Astrocyte of the spinal cord (primary cell): ENCODE data around the gene INPP5D.
"Not testable (repeated sequence)": the region's sequence is repeated elsewhere in the genome, so short reads cannot be mapped to it uniquely, and the experiment has no call there.

Experiments used
- DNase-seq: peaks from one replicate; pipeline ENCODE4 v3.0.0; 2011; ENCODE audit warnings: low read depth, low spot score
- H3K4me3 ChIP-seq: 2 replicates; pipeline ENCODE4 v1.5.1; 2011; ENCODE audit warnings: low read depth, mild to moderate bottlenecking, low read length, moderate library complexity
- CTCF ChIP-seq: IDR thresholded peaks from 2 replicates; pipeline ENCODE4 v1.5.1; 2012; ENCODE audit warnings: low read depth, mild to moderate bottlenecking, low read length, inconsistent platforms
- in situ Hi-C: cut with HindIII; loops from 2 replicates; pipeline ENCODE4 v1.10.0; 2017; ENCODE audit warnings: low sequenced_read_pairs

Gene INPP5D

GRCh38 chr2:233064530-233065199, 4.5 kb downstream of the INPP5D start:
- no peak for DNase-seq
- in situ Hi-C loops = no loop called here
- TF ChIP-seq CTCF = no peak
- H3K4me3 ChIP-seq = no peak overlapping the region

DNA sequence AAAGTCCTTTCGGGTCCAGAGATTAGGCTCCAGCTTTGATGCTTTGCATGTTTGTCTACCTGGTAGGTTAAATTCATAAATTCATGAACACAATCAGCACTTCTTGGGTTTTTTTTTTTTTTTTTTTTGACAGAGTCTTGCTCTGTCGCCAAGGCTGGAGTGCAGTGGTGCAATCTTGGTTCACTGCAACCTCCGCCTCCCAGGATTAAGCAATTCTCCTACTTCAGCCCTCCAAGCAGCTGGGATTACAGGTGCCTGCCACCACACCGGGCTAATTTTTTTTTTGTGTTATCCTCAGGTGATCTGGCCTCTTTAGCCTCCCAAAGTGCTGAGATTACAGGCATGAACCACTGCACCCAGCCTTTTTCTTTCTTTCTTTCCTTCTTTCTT, 5.1 kb downstream of the INPP5D start:
- H3K4me3 ChIP-seq, DNase-seq, in situ Hi-C loops: not testable (repeated sequence)

DNA sequence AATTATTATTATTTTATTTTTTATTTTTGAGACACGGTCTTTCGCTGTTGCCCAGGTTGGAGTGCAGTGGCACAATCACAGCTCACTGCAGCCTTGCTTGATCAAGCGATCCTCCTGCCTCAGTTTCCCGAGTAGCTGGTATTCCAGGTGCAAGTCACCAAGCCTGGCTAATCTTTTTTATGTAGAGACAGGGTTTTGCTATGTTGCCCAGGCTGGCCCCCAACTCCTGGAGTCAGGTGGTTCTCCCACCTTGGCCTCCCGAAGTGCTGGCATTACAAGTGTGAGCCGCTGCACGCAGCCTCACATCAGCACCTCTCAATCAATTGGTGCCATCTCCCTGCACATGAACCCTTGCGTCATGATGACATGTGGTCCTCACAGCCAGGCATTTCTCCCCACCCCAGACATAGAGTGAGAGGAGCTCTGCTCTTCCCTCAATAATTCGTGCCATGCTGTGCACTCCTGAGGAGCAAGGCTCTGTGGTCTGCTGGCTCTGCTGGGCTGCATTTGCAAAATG, 5.9 kb downstream of the INPP5D start:
- TF ChIP-seq CTCF = no peak
- H3K4me3 ChIP-seq = no peak overlapping the region
- DNase-seq = no peak
- in situ Hi-C loops = no loop called here

DNA sequence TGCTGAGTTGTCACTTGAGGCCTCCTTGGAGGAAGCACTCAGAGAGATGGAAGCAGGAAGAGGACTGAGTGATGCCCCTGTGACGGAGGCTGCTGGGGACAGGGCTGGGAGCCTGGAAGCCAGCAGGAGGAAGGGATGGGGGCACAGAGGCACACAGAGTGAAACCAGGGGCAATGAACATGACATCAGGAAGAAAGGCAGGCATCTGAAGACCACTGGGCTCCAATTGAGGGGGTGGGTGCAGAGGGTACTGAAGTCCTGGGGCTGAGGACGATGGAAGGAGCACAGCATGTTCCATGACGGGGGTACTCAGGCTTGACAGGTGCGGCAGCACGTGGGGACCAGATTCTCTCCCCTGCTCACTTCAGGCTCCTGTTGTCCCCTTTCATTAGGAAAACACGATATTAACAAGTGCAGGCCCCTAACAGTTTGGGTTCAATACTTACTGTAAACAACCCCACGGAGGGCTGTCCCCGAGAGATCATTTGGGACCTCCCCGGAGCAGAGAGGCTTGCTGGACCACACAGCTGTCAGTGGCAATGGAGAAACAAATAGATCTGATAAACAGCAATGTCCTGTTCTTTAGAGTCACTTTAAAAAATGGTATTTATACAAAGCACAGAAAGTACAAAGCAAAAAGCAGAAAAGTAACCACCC, 8.7 kb downstream of the INPP5D start:
- in situ Hi-C loops = no loop called here
- no peak for TF ChIP-seq CTCF
- no peak overlapping the region for H3K4me3 ChIP-seq
- no peak for DNase-seq

- in situ Hi-C loops = no loop called here
- no peak overlapping the region for H3K4me3 ChIP-seq
- TF ChIP-seq CTCF = no peak
- DNase-seq = no peak
Measured at GRCh38 chr2:233072838-233073237, 12.7 kb downstream of the INPP5D start.

DNA sequence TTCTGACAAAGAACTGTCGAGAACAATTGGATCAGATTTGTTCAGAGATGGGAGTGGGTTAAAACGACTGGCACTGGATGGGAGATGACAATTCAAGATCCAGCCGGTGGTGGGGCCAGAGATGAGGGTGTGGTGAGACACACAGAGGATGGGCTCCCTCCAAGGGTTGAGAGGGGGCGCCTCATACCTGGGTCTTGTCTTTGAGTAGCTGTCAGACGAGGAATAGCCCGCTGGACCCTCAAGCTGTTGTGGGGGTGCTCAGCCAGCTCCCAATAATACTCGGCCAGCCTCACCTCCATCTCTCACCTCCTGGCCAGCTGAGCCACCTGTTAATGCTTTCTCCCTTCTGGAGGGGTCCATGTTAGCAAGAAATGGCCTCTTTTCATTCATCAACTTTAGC, 14.0 kb downstream of the INPP5D start:
- in situ Hi-C loops = no loop called here
- no peak for DNase-seq
- H3K4me3 ChIP-seq = no peak overlapping the region
- no peak for TF ChIP-seq CTCF
